Neural progenitor cell (in vitro differentiated cells): ENCODE measurements around the gene LPAR4. TPM values are rescaled to one million over a fixed set of nuclear protein-coding genes. Genes with fewer than 3 reads are reported as not detected.
A peak's percentile ranks its signal among the peaks of the same experiment; 100 is the strongest.

ENCODE experiments used
- DNase-seq: peaks from one replicate; pipeline ENCODE4 v3.0.0-alpha.2; 2016; ENCODE audit warnings: low spot score
- H2AFZ ChIP-seq: fragments of 200-600 bp; sonication (generic); replicated peaks from 2 replicates; pipeline ENCODE4 v1.6.1; 2016; ENCODE audit warnings: antibody characterized with exemption
- H3F3A ChIP-seq: fragments of 200-600 bp; sonication (generic); 2 replicates; pipeline ENCODE4 v1.6.1; 2016; ENCODE audit warnings: antibody characterized with exemption, low read depth
- H3K27ac ChIP-seq: fragments of 200-600 bp; sonication (generic); 2 replicates; pipeline ENCODE4 v1.5.1; 2016; ENCODE audit warnings: mild to moderate bottlenecking
- H3K27me3 ChIP-seq: fragments of 200-600 bp; sonication (generic); 2 replicates; pipeline ENCODE4 v1.6.1; 2016; ENCODE audit warnings: mild to moderate bottlenecking, moderate library complexity
- H3K36me3 ChIP-seq: fragments of 200-600 bp; sonication (generic); 2 replicates; pipeline ENCODE4 v1.5.1; 2016
- H3K4me1 ChIP-seq: fragments of 200-600 bp; sonication (generic); 2 replicates; pipeline ENCODE4 v1.6.1; 2016; ENCODE audit warnings: mixed run types
- H3K4me2 ChIP-seq: fragments of 200-600 bp; sonication (generic); 2 replicates; pipeline ENCODE4 v1.6.1; 2016
- H3K4me3 ChIP-seq: fragments of 200-600 bp; sonication (generic); 2 replicates; pipeline ENCODE4 v1.5.1; 2016
- H3K79me2 ChIP-seq: fragments of 200-600 bp; sonication (generic); 2 replicates; pipeline ENCODE4 v1.6.1; 2016; ENCODE audit warnings: low read depth
- H3K9ac ChIP-seq: fragments of 200-600 bp; sonication (generic); 2 replicates; pipeline ENCODE4 v1.6.1; 2016
- H3K9me3 ChIP-seq: fragments of 200-600 bp; sonication (generic); 2 replicates; pipeline ENCODE4 v1.5.1; 2016; ENCODE audit warnings: low read depth
- H4K20me1 ChIP-seq: fragments of 200-600 bp; sonication (generic); 2 replicates; pipeline ENCODE4 v1.6.1; 2016; ENCODE audit warnings: low read depth
- H3K27ac Mint-ChIP-seq: 3 replicates; pipeline ENCODE4 v1.8.0; 2021; ENCODE audit warnings: mixed read lengths
- H3K27me3 Mint-ChIP-seq: 2 replicates; pipeline ENCODE4 v1.8.0; 2022; ENCODE audit warnings: low read depth, mild to moderate bottlenecking, inconsistent platforms, moderate library complexity, mixed read lengths; ENCODE audit not compliant: insufficient read depth
- H3K36me3 Mint-ChIP-seq: 3 replicates; pipeline ENCODE4 v1.8.0; 2021; ENCODE audit warnings: mixed read lengths
- H3K4me1 Mint-ChIP-seq: 3 replicates; pipeline ENCODE4 v1.8.0; 2021; ENCODE audit warnings: mixed read lengths
- H3K4me3 Mint-ChIP-seq: 3 replicates; pipeline ENCODE4 v1.8.0; 2021; ENCODE audit warnings: mild to moderate bottlenecking, moderate library complexity, mixed read lengths
- H3K9me3 Mint-ChIP-seq: 3 replicates; pipeline ENCODE4 v1.8.0; 2020; ENCODE audit warnings: mixed read lengths
- CTCF ChIP-seq: fragments of 200-600 bp; sonication (generic); IDR thresholded peaks from 2 replicates; pipeline ENCODE4 v1.5.1; 2017; ENCODE audit warnings: antibody characterized with exemption, mild to moderate bottlenecking
- EZH2 ChIP-seq: fragments of 200-600 bp; sonication (generic); IDR thresholded peaks from 2 replicates; pipeline ENCODE4 v1.6.1; 2017; ENCODE audit warnings: antibody characterized with exemption, mild to moderate bottlenecking, moderate library complexity
- EZH2phosphoT487 ChIP-seq: fragments of 200-600 bp; sonication (generic); IDR thresholded peaks from 2 replicates; pipeline ENCODE4 v1.6.1; 2017; ENCODE audit warnings: antibody characterized with exemption
- total RNA-seq: library from RNA; depleted of rRNA; stranded (reverse); fragments of >200 nt; gene quantifications from 2 replicates; pipeline ENCODE4 v1.2.3, GENCODE V29; 2015; ENCODE audit warnings: low replicate concordance

LPAR4 gene
- total RNA-seq, 1 donor from 2014 or later = 63.6 TPM

- no peak overlapping the region for H3K9ac ChIP-seq
- peaks cover 36% of the 10 kb centered on the region for H3F3A ChIP-seq
- DNase-seq = peak; percentile 62
- peaks cover 4% of the 10 kb centered on the region for H3K27me3 Mint-ChIP-seq
- peaks cover 37% of the 10 kb centered on the region for H3K4me1 ChIP-seq
- TF ChIP-seq EZH2 (no peak), EZH2phosphoT487 (no peak), CTCF (no peak)
- H3K4me3 ChIP-seq = peak overlapping the region; percentile 49
- peak overlapping the region; percentile 90 for H3K4me3 Mint-ChIP-seq
- H3K27me3 ChIP-seq = no peaks in the 10 kb centered on the region
- no peaks in the 10 kb centered on the region for H3K36me3 ChIP-seq
- H2AFZ ChIP-seq = no peak overlapping the region
- H3K9me3 Mint-ChIP-seq = peaks cover 1% of the 10 kb centered on the region
- H3K79me2 ChIP-seq = peaks cover 38% of the 10 kb centered on the region
- no peaks in the 10 kb centered on the region for H3K36me3 Mint-ChIP-seq
- peak overlapping the region; percentile 83 for H3K27ac ChIP-seq
- peak overlapping the region; percentile 34 for H3K27ac Mint-ChIP-seq
- peak overlapping the region; percentile 80 for H3K4me2 ChIP-seq
- H3K9me3 ChIP-seq = peaks cover 5% of the 10 kb centered on the region
- no peaks in the 10 kb centered on the region for H4K20me1 ChIP-seq
- H3K4me1 Mint-ChIP-seq = peaks cover 28% of the 10 kb centered on the region
These were observed 1.0 kb upstream of the LPAR4 start for GRCh38 chrX:78746496-78746895.

GRCh38 chrX:78747971-78748370 lies 451 bp downstream of the LPAR4 start:
- Histone ChIP-seq H3K79me2 (peaks cover 51% of the 10 kb centered on the region), H3K4me1 (peaks cover 37% of the 10 kb centered on the region), H3K4me2 (peak overlapping the region; percentile 80), H3K4me3 (peak overlapping the region; percentile 49), H3K27ac (peak overlapping the region; percentile 87), H4K20me1 (no peaks in the 10 kb centered on the region), H3K36me3 (no peaks in the 10 kb centered on the region), H3K9me3 (peaks cover 5% of the 10 kb centered on the region), H3K9ac (no peak overlapping the region), H2AFZ (no peak overlapping the region), H3K27me3 (no peaks in the 10 kb centered on the region), H3F3A (peaks cover 36% of the 10 kb centered on the region)
- H3K4me1 Mint-ChIP-seq = peaks cover 28% of the 10 kb centered on the region
- H3K4me3 Mint-ChIP-seq = peak overlapping the region; percentile 90
- no peaks in the 10 kb centered on the region for H3K36me3 Mint-ChIP-seq
- peaks cover 4% of the 10 kb centered on the region for H3K27me3 Mint-ChIP-seq
- no peak for TF ChIP-seq EZH2phosphoT487
- no peak for TF ChIP-seq CTCF
- TF ChIP-seq EZH2 = no peak
- no peaks in the 10 kb centered on the region for H3K9me3 Mint-ChIP-seq
- peak overlapping the region; percentile 95 for H3K27ac Mint-ChIP-seq
- no peak for DNase-seq

- Histone ChIP-seq H3K27ac (no peak overlapping the region), H3F3A (peaks cover 32% of the 10 kb centered on the region), H3K36me3 (no peaks in the 10 kb centered on the region), H3K9ac (no peak overlapping the region), H3K4me2 (peak overlapping the region; percentile 80), H3K9me3 (peaks cover 5% of the 10 kb centered on the region), H3K4me1 (peaks cover 30% of the 10 kb centered on the region), H2AFZ (no peak overlapping the region), H3K4me3 (peak overlapping the region; percentile 49), H4K20me1 (no peaks in the 10 kb centered on the region), H3K79me2 (peaks cover 53% of the 10 kb centered on the region), H3K27me3 (no peaks in the 10 kb centered on the region)
- Mint-ChIP-seq H3K27me3 (peaks cover 4% of the 10 kb centered on the region), H3K4me1 (peaks cover 28% of the 10 kb centered on the region), H3K36me3 (no peaks in the 10 kb centered on the region), H3K9me3 (no peaks in the 10 kb centered on the region), H3K27ac (no peak overlapping the region), H3K4me3 (peak overlapping the region; percentile 90)
- TF ChIP-seq EZH2 (no peak), CTCF (no peak), EZH2phosphoT487 (no peak)
- DNase-seq = peak; percentile 25
These were observed 1.3 kb downstream of the LPAR4 start for GRCh38 chrX:78748846-78749245.
